Esophagus muscularis mucosa (tissue), 3 donors: Measurements from ENCODE around the gene SDS.

Experiments used
- POLR2A ChIP-seq: fragments of 450-650 bp; IDR thresholded peaks from one replicate; pipeline ENCODE4 v1.6.1; 2017; ENCODE audit warnings: antibody characterized with exemption, moderate library complexity, mild to moderate bottlenecking, low read depth
- POLR2AphosphoS5 ChIP-seq, 2 donors: sonication (generic); formaldehyde crosslinking; IDR thresholded peaks; one replicate each; pipeline ENCODE4 v1.6.1; 2017; ENCODE audit warnings: antibody characterized with exemption in 2 of 2
- TF ChIP-seq, protein P1 (sequence below), 3 experiments: fragments of 200-600 bp in 2 of 3; fragments of 450-650 bp in 1 of 3; sonication (generic) in 2 of 3; IDR thresholded peaks; one replicate each; pipeline ENCODE4 v1.5.1; 2017 to 2019; ENCODE audit warnings: antibody characterized with exemption in 3 of 3, mild to moderate bottlenecking in 2 of 3, moderate library complexity in 1 of 3

DNA sequence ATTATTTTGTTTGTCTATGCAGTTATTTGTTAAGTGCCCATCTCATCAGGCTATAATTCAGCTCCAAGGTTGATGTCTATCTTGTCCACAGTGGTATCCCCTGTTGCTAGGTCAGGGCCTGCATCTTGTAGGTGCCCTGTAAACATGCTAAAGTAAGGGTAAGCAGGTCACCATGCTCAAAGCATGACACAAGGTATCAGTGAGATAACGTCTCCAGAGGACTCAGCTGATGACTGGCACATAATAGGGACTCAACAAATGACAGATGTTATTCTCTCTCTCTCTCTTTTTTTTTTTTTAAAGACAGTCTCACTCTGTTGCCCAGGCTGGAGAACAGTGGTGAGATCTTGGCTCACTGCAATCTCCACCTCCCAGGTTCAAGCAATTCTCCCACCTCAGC lies 20.8 kb upstream of the SDS start:
- TF ChIP-seq, protein P1, sequence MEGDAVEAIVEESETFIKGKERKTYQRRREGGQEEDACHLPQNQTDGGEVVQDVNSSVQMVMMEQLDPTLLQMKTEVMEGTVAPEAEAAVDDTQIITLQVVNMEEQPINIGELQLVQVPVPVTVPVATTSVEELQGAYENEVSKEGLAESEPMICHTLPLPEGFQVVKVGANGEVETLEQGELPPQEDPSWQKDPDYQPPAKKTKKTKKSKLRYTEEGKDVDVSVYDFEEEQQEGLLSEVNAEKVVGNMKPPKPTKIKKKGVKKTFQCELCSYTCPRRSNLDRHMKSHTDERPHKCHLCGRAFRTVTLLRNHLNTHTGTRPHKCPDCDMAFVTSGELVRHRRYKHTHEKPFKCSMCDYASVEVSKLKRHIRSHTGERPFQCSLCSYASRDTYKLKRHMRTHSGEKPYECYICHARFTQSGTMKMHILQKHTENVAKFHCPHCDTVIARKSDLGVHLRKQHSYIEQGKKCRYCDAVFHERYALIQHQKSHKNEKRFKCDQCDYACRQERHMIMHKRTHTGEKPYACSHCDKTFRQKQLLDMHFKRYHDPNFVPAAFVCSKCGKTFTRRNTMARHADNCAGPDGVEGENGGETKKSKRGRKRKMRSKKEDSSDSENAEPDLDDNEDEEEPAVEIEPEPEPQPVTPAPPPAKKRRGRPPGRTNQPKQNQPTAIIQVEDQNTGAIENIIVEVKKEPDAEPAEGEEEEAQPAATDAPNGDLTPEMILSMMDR (IDR thresholded peaks at IDR 0.05): no peak
- TF ChIP-seq POLR2A: no peak
- no peak for TF ChIP-seq POLR2AphosphoS5 (IDR thresholded peaks at IDR 0.05)
